Left kidney (tissue), 2 donors: ENCODE results near the gene CEP70. TPM values are rescaled to one million over a fixed set of nuclear protein-coding genes. Genes with fewer than 3 reads are reported as not detected.
"Not testable (repeated sequence)": the region's sequence is repeated elsewhere in the genome, so short reads cannot be mapped to it uniquely, and the experiment has no call there.

Experiments
- DNase-seq: peaks from one replicate; pipeline ENCODE4 v3.0.0-alpha.2; 2013
- polyA plus RNA-seq: library from polyadenylated mRNA; unstranded; fragments of 120-200 nt; gene quantifications from one replicate; pipeline ENCODE4 v1.2.1, GENCODE V29; 2013; ENCODE audit not compliant: insufficient read length

CEP70 gene
- polyA plus RNA-seq, 1 donor, result 50.3 TPM

GRCh38 chr3:138455801-138456716, 138.0 kb downstream of the CEP70 start:
- DNase-seq, result no peak

- DNase-seq, result not testable (repeated sequence)
Observed at GRCh38 chr3:138453940-138454339, 140.1 kb downstream of the CEP70 start.

- DNase-seq, result no peak
Observed at GRCh38 chr3:138452436-138452835, 141.6 kb downstream of the CEP70 start.

GRCh38 chr3:138451595-138452162, 142.4 kb downstream of the CEP70 start:
- DNase-seq, result no peak

DNA sequence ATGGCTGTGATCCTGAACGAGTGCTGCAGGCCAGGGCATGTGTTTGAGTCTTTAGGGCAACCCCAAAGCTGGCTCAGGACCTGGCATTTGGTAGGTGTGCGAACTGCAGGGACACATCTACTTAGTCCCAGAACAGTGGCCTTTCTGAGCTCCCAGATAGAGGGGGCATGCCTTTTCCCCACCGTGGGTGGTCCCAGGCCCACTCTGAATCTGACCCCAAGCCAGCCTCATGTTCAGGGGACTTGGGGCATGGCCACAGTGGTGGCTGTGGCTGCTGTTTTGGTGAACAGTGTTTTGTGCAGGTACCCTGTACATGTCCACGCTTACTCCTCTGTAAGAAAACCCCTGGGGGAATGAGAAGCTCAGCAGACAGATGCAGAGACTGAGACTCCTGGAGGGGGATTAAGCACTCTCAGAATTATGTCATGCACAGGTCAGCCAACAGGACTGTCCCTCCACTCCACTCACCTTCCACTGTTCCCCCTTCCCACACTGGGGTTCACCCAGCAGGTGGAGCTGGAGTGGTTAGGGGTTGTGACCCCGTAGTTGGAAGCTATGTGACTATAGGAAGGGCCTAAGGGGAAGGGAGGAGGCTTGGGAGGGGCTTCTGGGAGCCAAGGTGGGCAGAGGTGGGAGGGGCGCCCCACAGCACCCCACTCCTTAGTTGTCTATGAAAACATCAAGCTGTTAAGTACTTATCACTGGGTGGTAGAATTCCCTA, 143.2 kb downstream of the CEP70 start:
- no peak for DNase-seq

GRCh38 chr3:138450181-138450580, 143.9 kb downstream of the CEP70 start:
- no peak for DNase-seq

GRCh38 chr3:138449490-138449889, 144.6 kb downstream of the CEP70 start:
- no peak for DNase-seq

- no peak for DNase-seq
Observed at GRCh38 chr3:138448631-138449030, 145.4 kb downstream of the CEP70 start.

DNA sequence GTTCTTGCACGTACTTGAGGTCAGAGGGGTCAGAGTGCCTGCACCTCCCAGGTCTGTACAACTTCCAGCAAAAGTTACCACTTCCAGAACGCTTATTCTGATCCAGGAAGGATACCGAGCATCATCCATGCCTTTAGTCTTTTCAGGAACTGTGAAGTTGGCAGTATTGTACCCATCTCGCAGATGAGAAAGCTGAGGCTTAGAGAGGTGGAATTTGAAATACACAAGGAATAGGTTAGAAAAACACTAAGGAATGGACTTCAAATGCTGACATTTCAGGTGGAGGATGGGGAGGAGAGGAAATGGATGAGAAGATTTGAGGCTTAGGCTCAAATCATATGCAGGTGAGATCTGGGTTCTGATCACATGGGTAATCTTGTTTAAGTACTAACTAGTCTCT, 148.4 kb downstream of the CEP70 start:
- no peak for DNase-seq

DNA sequence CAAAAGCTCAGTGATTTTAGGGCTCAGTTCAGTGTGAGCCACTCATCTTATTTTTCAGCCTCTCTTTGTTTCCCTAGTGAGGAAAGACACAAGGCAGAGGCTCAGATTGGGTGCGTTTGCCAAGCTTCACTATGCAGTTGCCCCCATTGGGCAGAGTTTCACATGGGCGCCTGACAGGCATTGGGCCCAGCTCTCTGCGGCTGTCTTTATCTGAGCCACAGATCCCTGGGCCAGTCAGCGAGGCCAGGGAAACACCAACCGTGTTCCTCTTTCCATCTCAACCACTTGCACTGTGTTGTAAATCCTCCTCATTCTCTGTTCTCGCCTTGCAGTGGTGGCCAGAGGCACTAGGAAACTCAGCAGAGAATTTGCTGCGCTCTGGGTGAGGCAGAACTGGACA, 148.8 kb downstream of the CEP70 start:
- no peak for DNase-seq

Other genes with a start within 250 kb of the CEP70 start
- 29.7 TPM for gene MRAS, start 245.7 kb downstream of the CEP70 start, polyA plus RNA-seq
- gene ESYT3, start 159.6 kb downstream of the CEP70 start, polyA plus RNA-seq, result 3.1 TPM
- 39.2 TPM for gene FAIM, start 14.5 kb upstream of the CEP70 start, polyA plus RNA-seq
- 30.4 TPM for gene PIK3CB, start 240.7 kb upstream of the CEP70 start, polyA plus RNA-seq